CD14-positive monocyte (primary cell): ENCODE results near the gene DOCK3. TPM values are rescaled to one million over a fixed set of nuclear protein-coding genes. Genes with fewer than 3 reads are reported as not detected.

ENCODE experiments used
- DNase-seq, 3 donors: peaks; one replicate each; pipeline ENCODE4 v3.0.0-alpha.2; 2011 to 2022
- H2AFZ ChIP-seq: 2 replicates; pipeline ENCODE4 v1.6.0; 2012; ENCODE audit warnings: mild to moderate bottlenecking, low read depth, low read length, inconsistent platforms; ENCODE audit not compliant: insufficient read depth, poor library complexity, severe bottlenecking
- H3K27ac ChIP-seq, 2 donors: 1 replicate in 1 of 2; 2 replicates in 1 of 2; pipeline ENCODE4 v1.5.1; 2012 to 2013; ENCODE audit warnings: low read length in 2 of 2, control low read depth in 1 of 2, inconsistent platforms in 1 of 2, low read depth in 1 of 2, mild to moderate bottlenecking in 1 of 2
- H3K27me3 ChIP-seq, 2 donors: one replicate each; pipeline versions ENCODE4 v1.6.0 to v1.6.1; 2011 to 2013; ENCODE audit warnings: low read length in 2 of 2; ENCODE audit not compliant: control insufficient read depth in 2 of 2, insufficient read depth in 2 of 2
- H3K36me3 ChIP-seq, 2 donors: replicated peaks in 1 of 2; 1 replicate in 1 of 2; 2 replicates in 1 of 2; pipeline versions ENCODE4 v1.5.1 to v1.6.1; 2012 to 2013; ENCODE audit warnings: low read length in 2 of 2, control low read depth in 1 of 2, inconsistent platforms in 1 of 2, mild to moderate bottlenecking in 1 of 2; ENCODE audit not compliant: insufficient read depth in 2 of 2, control insufficient read depth in 1 of 2
- H3K4me1 ChIP-seq, 2 donors: 1 replicate in 1 of 2; 2 replicates in 1 of 2; pipeline versions ENCODE4 v1.5.1 to v1.6.1; 2012 to 2013; ENCODE audit warnings: low read length in 2 of 2, control low read depth in 1 of 2, inconsistent platforms in 1 of 2, mild to moderate bottlenecking in 1 of 2, moderate library complexity in 1 of 2; ENCODE audit not compliant: insufficient read depth in 2 of 2, control insufficient read depth in 1 of 2
- H3K4me2 ChIP-seq: replicated peaks from 2 replicates; pipeline ENCODE3; 2012; ENCODE audit warnings: low read length, moderate library complexity, mild to moderate bottlenecking; ENCODE audit not compliant: poor library complexity, severe bottlenecking; ENCODE audit errors: extremely low read depth
- H3K4me3 ChIP-seq, 3 experiments: fragments of 200-600 bp in 1 of 3; sonication (generic) in 1 of 3; replicated peaks in 1 of 3; 1 replicate in 2 of 3; 2 replicates in 1 of 3; pipeline ENCODE4 v1.5.1; 2011 to 2013; ENCODE audit warnings: low read length in 3 of 3, mild to moderate bottlenecking in 3 of 3, control low read depth in 2 of 3, low read depth in 2 of 3, inconsistent platforms in 1 of 3, moderate library complexity in 1 of 3
- H3K79me2 ChIP-seq: 2 replicates; pipeline ENCODE4 v1.6.0; 2012; ENCODE audit warnings: mild to moderate bottlenecking, control low read depth, inconsistent platforms, low read length, moderate library complexity; ENCODE audit not compliant: insufficient read depth
- H3K9ac ChIP-seq: 2 replicates; pipeline ENCODE4 v1.6.0; 2017; ENCODE audit warnings: low read length, mild to moderate bottlenecking; ENCODE audit not compliant: insufficient read depth, poor library complexity, severe bottlenecking
- H3K9me3 ChIP-seq, 2 donors: replicated peaks in 1 of 2; 1 replicate in 1 of 2; 2 replicates in 1 of 2; pipeline versions ENCODE4 v1.5.1 to v1.6.1; 2012 to 2013; ENCODE audit warnings: low read length in 2 of 2, control low read depth in 1 of 2; ENCODE audit not compliant: control insufficient read depth in 1 of 2, insufficient read depth in 1 of 2
- H4K20me1 ChIP-seq: 2 replicates; pipeline ENCODE4 v1.6.0; 2012; ENCODE audit warnings: mild to moderate bottlenecking, low read length, control low read depth, moderate library complexity; ENCODE audit not compliant: insufficient read depth
- H3K27ac Mint-ChIP-seq, 7 donors: one replicate each; pipeline ENCODE4 v1.8.0; 2020; ENCODE audit warnings: mild to moderate bottlenecking in 7 of 7, mixed read lengths in 7 of 7, moderate library complexity in 6 of 7, inconsistent platforms in 2 of 7
- H3K27me3 Mint-ChIP-seq, 3 donors: one replicate each; pipeline ENCODE4 v1.8.0; 2021 to 2022; ENCODE audit warnings: low read depth in 3 of 3, mild to moderate bottlenecking in 3 of 3, mixed read lengths in 3 of 3, moderate library complexity in 3 of 3, inconsistent platforms in 1 of 3
- H3K36me3 Mint-ChIP-seq, 2 donors: one replicate each; pipeline ENCODE4 v1.8.0; 2020; ENCODE audit warnings: mixed read lengths in 2 of 2, inconsistent platforms in 1 of 2, mild to moderate bottlenecking in 1 of 2
- H3K4me1 Mint-ChIP-seq: one replicate; pipeline ENCODE4 v1.8.0; 2020; ENCODE audit warnings: mild to moderate bottlenecking, mixed read lengths
- H3K4me3 Mint-ChIP-seq, 2 donors: one replicate each; pipeline ENCODE4 v1.8.0; 2020; ENCODE audit warnings: mild to moderate bottlenecking in 2 of 2, mixed read lengths in 2 of 2, moderate library complexity in 1 of 2
- H3K9me3 Mint-ChIP-seq, 7 donors: one replicate each; pipeline ENCODE4 v1.8.0; 2020 to 2022; ENCODE audit warnings: mixed read lengths in 7 of 7, mild to moderate bottlenecking in 6 of 7, moderate library complexity in 6 of 7, inconsistent platforms in 2 of 7
- WGBS: methylation state at CpG from one replicate; pipeline ENCODE4 v1.1.5; 2013; ENCODE audit warnings: missing lambda C conversion rate; ENCODE audit not compliant: insufficient coverage; 5-methylcytosine and 5-hydroxymethylcytosine counted together
- intact Hi-C, 2 donors: fragments of 100-400 bp; cut with micrococcal nuclease; formaldehyde crosslinking; loops; one replicate each; pipeline versions ENCODE4 v1.15.0 to v1.15.1; 2023
- polyA plus RNA-seq, 3 donors: library from polyadenylated mRNA; depleted of rRNA in 1 of 3; unstranded in 2 of 3; stranded (reverse) in 1 of 3; fragments of 300-500 nt in 2 of 3; fragments of >200 nt in 1 of 3; fragmentation: Illumina TruSeq in 2 of 3; gene quantifications; 1 replicate in 2 of 3; 2 replicates in 1 of 3; pipeline ENCODE4 v1.2.3, GENCODE V29; 2012 to 2021
- TF ChIP-seq, protein P1 (sequence below): fragments of 200-600 bp; IDR thresholded peaks from one replicate; pipeline ENCODE4 v1.8.0; 2022; ENCODE audit warnings: antibody characterized with exemption, mild to moderate bottlenecking

The DOCK3 gene
- polyA plus RNA-seq, 3 donors, result 0.03 TPM; not detected in 1

GRCh38 chr3:51283421-51283820 is 608.7 kb downstream of the DOCK3 start:
- H3K36me3 ChIP-seq, result no peaks in the 10 kb centered on the region
- no peaks in the 10 kb centered on the region for H3K27me3 ChIP-seq
- H3K79me2 ChIP-seq, result no peaks in the 10 kb centered on the region
- TF ChIP-seq, protein P1, sequence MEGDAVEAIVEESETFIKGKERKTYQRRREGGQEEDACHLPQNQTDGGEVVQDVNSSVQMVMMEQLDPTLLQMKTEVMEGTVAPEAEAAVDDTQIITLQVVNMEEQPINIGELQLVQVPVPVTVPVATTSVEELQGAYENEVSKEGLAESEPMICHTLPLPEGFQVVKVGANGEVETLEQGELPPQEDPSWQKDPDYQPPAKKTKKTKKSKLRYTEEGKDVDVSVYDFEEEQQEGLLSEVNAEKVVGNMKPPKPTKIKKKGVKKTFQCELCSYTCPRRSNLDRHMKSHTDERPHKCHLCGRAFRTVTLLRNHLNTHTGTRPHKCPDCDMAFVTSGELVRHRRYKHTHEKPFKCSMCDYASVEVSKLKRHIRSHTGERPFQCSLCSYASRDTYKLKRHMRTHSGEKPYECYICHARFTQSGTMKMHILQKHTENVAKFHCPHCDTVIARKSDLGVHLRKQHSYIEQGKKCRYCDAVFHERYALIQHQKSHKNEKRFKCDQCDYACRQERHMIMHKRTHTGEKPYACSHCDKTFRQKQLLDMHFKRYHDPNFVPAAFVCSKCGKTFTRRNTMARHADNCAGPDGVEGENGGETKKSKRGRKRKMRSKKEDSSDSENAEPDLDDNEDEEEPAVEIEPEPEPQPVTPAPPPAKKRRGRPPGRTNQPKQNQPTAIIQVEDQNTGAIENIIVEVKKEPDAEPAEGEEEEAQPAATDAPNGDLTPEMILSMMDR, result no peak
- no peak overlapping the region for H3K4me2 ChIP-seq
- H3K4me3 ChIP-seq, result no peak overlapping the region
- WGBS, result no CpG with 5 or more reads among the region's 1 CpG
- no peaks in the 10 kb centered on the region for H4K20me1 ChIP-seq
- H3K4me1 ChIP-seq, result no peaks in the 10 kb centered on the region
- H2AFZ ChIP-seq, result no peak overlapping the region
- no peak overlapping the region for H3K27ac ChIP-seq
- peaks cover 0 to 1% (median 0%) of the 10 kb centered on the region in 3 donors for H3K27me3 Mint-ChIP-seq
- H3K9me3 ChIP-seq, result peaks cover 0 to 8% of the 10 kb centered on the region in 2 donors
- no peak overlapping the region for H3K4me3 Mint-ChIP-seq
- H3K9me3 Mint-ChIP-seq, result peaks cover 8 to 27% (median 19%) of the 10 kb centered on the region in 7 donors
- H3K27ac Mint-ChIP-seq, result no peak overlapping the region
- DNase-seq, result no peak
- no peaks in the 10 kb centered on the region for H3K4me1 Mint-ChIP-seq
- no peak overlapping the region for H3K9ac ChIP-seq
- H3K36me3 Mint-ChIP-seq, result no peaks in the 10 kb centered on the region
- intact Hi-C loops, result no loop called here

GRCh38 chr3:51295625-51296024 is 620.9 kb downstream of the DOCK3 start:
- no peaks in the 10 kb centered on the region for H4K20me1 ChIP-seq
- peaks cover 4 to 17% (median 8%) of the 10 kb centered on the region in 7 donors for H3K9me3 Mint-ChIP-seq
- no peak for DNase-seq
- TF ChIP-seq, protein P1, result no peak
- no peak overlapping the region for H3K4me2 ChIP-seq
- 100% methylated on average over 1 of the region's 2 CpGs for WGBS
- no peak overlapping the region for H3K27ac Mint-ChIP-seq
- no peak overlapping the region for H3K4me3 Mint-ChIP-seq
- H3K4me3 ChIP-seq, result no peak overlapping the region
- no peaks in the 10 kb centered on the region for H3K4me1 Mint-ChIP-seq
- no peaks in the 10 kb centered on the region for H3K36me3 ChIP-seq
- no peak overlapping the region for H3K27ac ChIP-seq
- H2AFZ ChIP-seq, result no peak overlapping the region
- intact Hi-C loops, result no loop called here
- H3K4me1 ChIP-seq, result no peaks in the 10 kb centered on the region
- peaks cover 0 to 7% (median 3%) of the 10 kb centered on the region in 3 donors for H3K27me3 Mint-ChIP-seq
- H3K79me2 ChIP-seq, result no peaks in the 10 kb centered on the region
- H3K27me3 ChIP-seq, result no peaks in the 10 kb centered on the region
- no peaks in the 10 kb centered on the region for H3K9me3 ChIP-seq
- no peaks in the 10 kb centered on the region for H3K36me3 Mint-ChIP-seq
- no peak overlapping the region for H3K9ac ChIP-seq
